HCT116 (cell line): ENCODE measurements around the gene BEX3. TPM values are rescaled to one million over a fixed set of nuclear protein-coding genes. Genes with fewer than 3 reads are reported as not detected.

Experiments used
- ATAC-seq: fragments of 200-7000 bp; cut with Tn5 transposase; 2 replicates; pipeline ENCODE4 v1.9.1; 2020; ENCODE audit warnings: mild to moderate bottlenecking, moderate library complexity
- BruUV-seq: library from RNA; stranded (reverse); fragments of 400-500 nt; replicated peaks from 2 replicates; lab custom pipeline; 2021; lab: Mats Ljungman, UMichigan
- CTCF ChIA-PET: fragments of 300-600 bp; sonication (Branson Sonifier 250); formaldehyde crosslinking; loops from one replicate; lab custom pipeline; 2021; ENCODE audit warnings: antibody characterized with exemption; lab: Charles Lee
- POLR2A ChIA-PET: fragments of 300-600, 350-600 bp; sonication (Branson Sonifier 250); formaldehyde crosslinking; loops from one replicate; lab custom pipeline; 2021; ENCODE audit warnings: antibody characterized with exemption; lab: Charles Lee
- RAD21 ChIA-PET, 2 experiments: fragments of 300-600 bp; sonication (Branson Sonifier 250); formaldehyde crosslinking; loops; one replicate each; lab custom pipeline; 2023; ENCODE audit warnings: low total read pairs in 2 of 2; ENCODE audit not compliant: uncharacterized antibody in 2 of 2, unreplicated experiment in 2 of 2, low non-redundant PET in 1 of 2; lab: Charles Lee
- DNase-seq: peaks from one replicate; pipeline ENCODE4 v3.0.0-alpha.2; 2010; ENCODE audit warnings: low read depth, low spot score
- H2AFZ ChIP-seq: fragments of 200-600 bp; shearing (Covaris generic), sonication (generic); 2 replicates; pipeline ENCODE4 v1.6.1; 2017; ENCODE audit warnings: low read depth, mixed run types, mixed read lengths, antibody characterized with exemption, low read length; ENCODE audit not compliant: poor library complexity, severe bottlenecking
- H3K27ac ChIP-seq: 2 replicates; pipeline ENCODE4 v1.5.1; 2012; ENCODE audit warnings: low read depth, low read length
- H3K27me3 ChIP-seq: fragments of 200-600 bp; sonication (generic); 2 replicates; pipeline ENCODE4 v1.6.1; 2016; ENCODE audit warnings: mixed run types, low read length, mixed read lengths; ENCODE audit not compliant: insufficient read depth
- H3K36me3 ChIP-seq, 2 experiments: fragments of 200-500 bp in 1 of 2; fragments of 200-600 bp in 1 of 2; sonication (Bioruptor generic) in 1 of 2; sonication (generic) in 1 of 2; 2 replicates each; pipeline versions ENCODE4 v1.5.1 to v1.6.1; 2014 to 2016; ENCODE audit warnings: low read length in 2 of 2, inconsistent platforms in 1 of 2, mixed read lengths in 1 of 2, mixed run types in 1 of 2; ENCODE audit not compliant: insufficient read depth in 2 of 2, control insufficient read depth in 1 of 2
- H3K4me1 ChIP-seq, 2 experiments: fragments of 200-600 bp in 1 of 2; sonication (generic) in 1 of 2; 2 replicates each; pipeline versions ENCODE4 v1.5.1 to v1.6.1; 2012 to 2017; ENCODE audit warnings: low read length in 2 of 2, inconsistent platforms in 1 of 2, mild to moderate bottlenecking in 1 of 2, mixed read lengths in 1 of 2, mixed run types in 1 of 2, moderate library complexity in 1 of 2; ENCODE audit not compliant: insufficient read depth in 2 of 2, control insufficient read depth in 1 of 2
- H3K4me2 ChIP-seq: fragments of 200-600 bp; sonication (generic); 2 replicates; pipeline ENCODE4 v1.6.1; 2017; ENCODE audit warnings: mixed run types, low read length, mixed read lengths
- H3K4me3 ChIP-seq, 2 experiments: fragments of 200-600 bp in 1 of 2; sonication (generic) in 1 of 2; replicated peaks in 1 of 2; 2 replicates each; pipeline ENCODE4 v1.5.1; 2011 to 2016; ENCODE audit warnings: low read length in 2 of 2, control low read depth in 1 of 2, low read depth in 1 of 2, mild to moderate bottlenecking in 1 of 2, mixed read lengths in 1 of 2, mixed run types in 1 of 2
- H3K79me2 ChIP-seq: fragments of 200-600 bp; sonication (generic); 2 replicates; pipeline ENCODE4 v1.6.1; 2017; ENCODE audit warnings: mild to moderate bottlenecking, mixed run types, low read length, moderate library complexity, mixed read lengths; ENCODE audit not compliant: insufficient read depth
- H3K9ac ChIP-seq: fragments of 200-600 bp; sonication (generic); 2 replicates; pipeline ENCODE4 v1.6.1; 2016; ENCODE audit warnings: low read length, mixed read lengths
- H3K9me2 ChIP-seq: fragments of 200-600 bp; sonication (generic), shearing (Covaris generic); 2 replicates; pipeline ENCODE4 v1.6.1; 2017; ENCODE audit warnings: mixed run types, mild to moderate bottlenecking, moderate library complexity; ENCODE audit not compliant: insufficient read depth
- H3K9me3 ChIP-seq, 2 experiments: fragments of 200-500 bp in 1 of 2; fragments of 200-600 bp in 1 of 2; sonication (Bioruptor generic) in 1 of 2; sonication (generic) in 1 of 2; 2 replicates each; pipeline ENCODE4 v1.6.1; 2014 to 2017; ENCODE audit warnings: low read length in 2 of 2, mixed read lengths in 2 of 2, inconsistent platforms in 1 of 2, low read depth in 1 of 2, mild to moderate bottlenecking in 1 of 2, mixed run types in 1 of 2, moderate library complexity in 1 of 2; ENCODE audit not compliant: control insufficient read depth in 1 of 2, insufficient read depth in 1 of 2
- H4K20me1 ChIP-seq: fragments of 200-600 bp; sonication (generic), shearing (Covaris generic); 2 replicates; pipeline ENCODE4 v1.6.1; 2017; ENCODE audit warnings: mixed run types, mild to moderate bottlenecking, moderate library complexity; ENCODE audit not compliant: insufficient read depth
- CEBPB ChIP-seq: IDR thresholded peaks from 2 replicates; pipeline ENCODE4 v1.6.1; 2012; ENCODE audit warnings: low read depth
- FOSL1 ChIP-seq: IDR thresholded peaks from 2 replicates; pipeline ENCODE4 v1.6.1; 2012; ENCODE audit warnings: low read depth
- POLR2A ChIP-seq: IDR thresholded peaks from 2 replicates; pipeline ENCODE4 v1.7.0; 2011; ENCODE audit warnings: borderline replicate concordance; ENCODE audit not compliant: insufficient read depth, insufficient read length; ENCODE audit errors: extremely low read depth
- POLR2AphosphoS5 ChIP-seq: IDR thresholded peaks from 2 replicates; pipeline ENCODE4 v1.6.1; 2011; ENCODE audit warnings: mild to moderate bottlenecking, low read depth, low read length, moderate library complexity
- RAD21 ChIP-seq: IDR thresholded peaks from 2 replicates; pipeline ENCODE4 v1.6.1; 2012; ENCODE audit warnings: low read depth, mild to moderate bottlenecking
- SIN3A ChIP-seq: IDR thresholded peaks from 2 replicates; pipeline ENCODE4 v1.6.1; 2012; ENCODE audit warnings: low read depth
- SRF ChIP-seq: IDR thresholded peaks from 2 replicates; pipeline ENCODE4 v1.6.1; 2012; ENCODE audit warnings: low read depth
- TCF7L2 ChIP-seq: IDR thresholded peaks from 2 replicates; pipeline ENCODE4 v1.7.0; 2011; ENCODE audit warnings: borderline replicate concordance, inconsistent platforms; ENCODE audit not compliant: insufficient read depth, insufficient read length; ENCODE audit errors: extremely low read depth
- YY1 ChIP-seq: IDR thresholded peaks from 2 replicates; pipeline ENCODE4 v1.6.1; 2011; ENCODE audit warnings: low read length, low read depth, moderate library complexity, mild to moderate bottlenecking; ENCODE audit not compliant: insufficient replicate concordance; ENCODE audit errors: extremely low read depth
- ZFX ChIP-seq: fragments of 450-650 bp; IDR thresholded peaks from 2 replicates; pipeline ENCODE4 v1.6.1; 2017
- ZNF274 ChIP-seq: fragments of 200-500 bp; sonication (Bioruptor generic); IDR thresholded peaks from 2 replicates; pipeline ENCODE4 v1.6.1; 2014; ENCODE audit warnings: mild to moderate bottlenecking, low read depth, low read length, inconsistent platforms
- intact Hi-C: fragments of 100-400 bp; cut with micrococcal nuclease; formaldehyde crosslinking; loops from 2 replicates; pipeline ENCODE4 v1.10.0; 2022
- total RNA-seq: library from RNA; stranded (reverse); gene quantifications from one replicate; pipeline ENCODE4 v1.2.1, GENCODE V29; 2021; ENCODE audit not compliant: unreplicated experiment
- TF ChIP-seq, protein P1 (sequence below): IDR thresholded peaks from 2 replicates; pipeline ENCODE4 v1.6.1; 2011; ENCODE audit warnings: mild to moderate bottlenecking, low read length, moderate library complexity; ENCODE audit not compliant: insufficient replicate concordance; ENCODE audit errors: extremely low read depth
- TF ChIP-seq, protein P2 (sequence below): IDR thresholded peaks from 2 replicates; pipeline ENCODE4 v1.6.1; 2012; ENCODE audit warnings: low read depth
- TF ChIP-seq, protein P3 (sequence below): IDR thresholded peaks from 2 replicates; pipeline ENCODE4 v1.6.1; 2012

BEX3 gene
- total RNA-seq, 1 experiment from 2014 or later = 86.2 TPM

DNA sequence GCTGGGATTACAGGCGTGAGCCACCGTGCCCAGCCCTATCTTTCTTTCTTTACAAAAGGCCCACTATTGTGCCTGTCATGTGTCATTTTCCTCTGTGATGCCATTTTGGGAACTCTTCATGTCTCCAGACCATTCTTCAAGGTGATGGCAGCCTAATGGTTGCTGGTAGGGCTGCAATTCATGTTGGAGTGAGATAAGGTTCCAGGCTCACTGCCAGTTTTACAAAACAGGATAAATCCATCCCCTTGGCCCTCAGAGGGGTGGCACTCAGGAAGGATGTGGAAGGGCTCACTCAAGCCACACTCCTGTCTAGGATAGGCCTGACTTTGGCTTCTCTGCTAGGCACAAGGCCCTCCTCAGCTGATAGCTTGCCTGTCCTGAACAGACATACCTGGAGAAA lies 16.2 kb upstream of the BEX3 start:
- peaks cover 7 to 17% of the 10 kb centered on the region in 2 experiments for H3K4me1 ChIP-seq
- no peaks in the 10 kb centered on the region for H4K20me1 ChIP-seq
- no peak for ATAC-seq
- ChIA-PET CTCF (no interaction called here), POLR2A (no interaction called here), RAD21 (no interaction called here)
- intact Hi-C loops = no loop called here
- no peak for DNase-seq
- H3K27ac ChIP-seq = no peak overlapping the region
- no peak overlapping the region for H3K4me2 ChIP-seq
- H3K79me2 ChIP-seq = 0 out of 2 replicates have a peak, but pooled peaks cover 9% of the 10 kb centered on the region
- H3K36me3 ChIP-seq = no peaks in the 10 kb centered on the region; a peak in 1 of 4 replicates
- no peak overlapping the region for H3K9ac ChIP-seq
- H3K9me3 ChIP-seq = no peaks in the 10 kb centered on the region
- no peak overlapping the region for H3K4me3 ChIP-seq
- no peaks in the 10 kb centered on the region for H3K27me3 ChIP-seq
- no peak overlapping the region for H2AFZ ChIP-seq
- no peaks in the 10 kb centered on the region for H3K9me2 ChIP-seq
- no TSS peak for BruUV-seq
- TF ChIP-seq RAD21 = no peak
- no peak for TF ChIP-seq CEBPB
- no peak for TF ChIP-seq SRF
- TF ChIP-seq SIN3A = no peak
- no peak for TF ChIP-seq YY1
- TF ChIP-seq, protein P1, sequence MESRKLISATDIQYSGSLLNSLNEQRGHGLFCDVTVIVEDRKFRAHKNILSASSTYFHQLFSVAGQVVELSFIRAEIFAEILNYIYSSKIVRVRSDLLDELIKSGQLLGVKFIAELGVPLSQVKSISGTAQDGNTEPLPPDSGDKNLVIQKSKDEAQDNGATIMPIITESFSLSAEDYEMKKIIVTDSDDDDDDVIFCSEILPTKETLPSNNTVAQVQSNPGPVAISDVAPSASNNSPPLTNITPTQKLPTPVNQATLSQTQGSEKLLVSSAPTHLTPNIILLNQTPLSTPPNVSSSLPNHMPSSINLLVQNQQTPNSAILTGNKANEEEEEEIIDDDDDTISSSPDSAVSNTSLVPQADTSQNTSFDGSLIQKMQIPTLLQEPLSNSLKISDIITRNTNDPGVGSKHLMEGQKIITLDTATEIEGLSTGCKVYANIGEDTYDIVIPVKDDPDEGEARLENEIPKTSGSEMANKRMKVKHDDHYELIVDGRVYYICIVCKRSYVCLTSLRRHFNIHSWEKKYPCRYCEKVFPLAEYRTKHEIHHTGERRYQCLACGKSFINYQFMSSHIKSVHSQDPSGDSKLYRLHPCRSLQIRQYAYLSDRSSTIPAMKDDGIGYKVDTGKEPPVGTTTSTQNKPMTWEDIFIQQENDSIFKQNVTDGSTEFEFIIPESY = no peak
- no peak for TF ChIP-seq POLR2AphosphoS5

DNA sequence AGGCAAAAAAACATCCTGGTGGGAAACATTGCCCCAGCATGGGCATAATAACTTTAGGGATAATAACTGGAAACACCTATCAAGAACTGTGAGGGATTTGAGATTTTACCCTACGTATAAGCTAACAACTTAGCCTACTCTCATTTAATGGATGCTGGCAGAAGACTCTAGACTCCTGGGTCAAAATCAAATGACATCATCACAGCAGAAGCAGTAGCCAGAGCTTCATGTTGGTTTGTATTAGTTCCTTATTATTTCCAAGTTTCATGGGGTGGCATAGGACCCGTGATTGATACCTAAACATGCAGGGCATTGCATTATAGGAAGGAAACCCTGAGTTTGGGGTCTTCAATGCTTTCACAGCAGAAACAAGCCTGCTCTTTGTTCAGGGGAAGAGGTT lies 15.4 kb upstream of the BEX3 start:
- BruUV-seq = no TSS peak
- POLR2A ChIA-PET = no interaction called here

More for the DNA sequence above, 15.4 kb upstream of the BEX3 start:
- ChIA-PET CTCF (no interaction called here), RAD21 (no interaction called here)
- ATAC-seq (no peak), DNase-seq (no peak)
- H2AFZ ChIP-seq = no peak overlapping the region
- H3K27me3 ChIP-seq = no peaks in the 10 kb centered on the region
- H3K36me3 ChIP-seq = no peaks in the 10 kb centered on the region; a peak in 1 of 4 replicates
- 0 out of 2 replicates have a peak, but pooled peaks cover 9% of the 10 kb centered on the region for H3K79me2 ChIP-seq
- no peak overlapping the region for H3K4me2 ChIP-seq
- no peak overlapping the region for H3K27ac ChIP-seq
- no peaks in the 10 kb centered on the region for H3K9me3 ChIP-seq
- H3K9me2 ChIP-seq = no peaks in the 10 kb centered on the region
- TF ChIP-seq POLR2A = no peak
- no peak for TF ChIP-seq TCF7L2
- TF ChIP-seq ZNF274 = no peak
- no peak for TF ChIP-seq CEBPB
- no peak for TF ChIP-seq FOSL1
- TF ChIP-seq ZFX = no peak
- TF ChIP-seq, protein P2, sequence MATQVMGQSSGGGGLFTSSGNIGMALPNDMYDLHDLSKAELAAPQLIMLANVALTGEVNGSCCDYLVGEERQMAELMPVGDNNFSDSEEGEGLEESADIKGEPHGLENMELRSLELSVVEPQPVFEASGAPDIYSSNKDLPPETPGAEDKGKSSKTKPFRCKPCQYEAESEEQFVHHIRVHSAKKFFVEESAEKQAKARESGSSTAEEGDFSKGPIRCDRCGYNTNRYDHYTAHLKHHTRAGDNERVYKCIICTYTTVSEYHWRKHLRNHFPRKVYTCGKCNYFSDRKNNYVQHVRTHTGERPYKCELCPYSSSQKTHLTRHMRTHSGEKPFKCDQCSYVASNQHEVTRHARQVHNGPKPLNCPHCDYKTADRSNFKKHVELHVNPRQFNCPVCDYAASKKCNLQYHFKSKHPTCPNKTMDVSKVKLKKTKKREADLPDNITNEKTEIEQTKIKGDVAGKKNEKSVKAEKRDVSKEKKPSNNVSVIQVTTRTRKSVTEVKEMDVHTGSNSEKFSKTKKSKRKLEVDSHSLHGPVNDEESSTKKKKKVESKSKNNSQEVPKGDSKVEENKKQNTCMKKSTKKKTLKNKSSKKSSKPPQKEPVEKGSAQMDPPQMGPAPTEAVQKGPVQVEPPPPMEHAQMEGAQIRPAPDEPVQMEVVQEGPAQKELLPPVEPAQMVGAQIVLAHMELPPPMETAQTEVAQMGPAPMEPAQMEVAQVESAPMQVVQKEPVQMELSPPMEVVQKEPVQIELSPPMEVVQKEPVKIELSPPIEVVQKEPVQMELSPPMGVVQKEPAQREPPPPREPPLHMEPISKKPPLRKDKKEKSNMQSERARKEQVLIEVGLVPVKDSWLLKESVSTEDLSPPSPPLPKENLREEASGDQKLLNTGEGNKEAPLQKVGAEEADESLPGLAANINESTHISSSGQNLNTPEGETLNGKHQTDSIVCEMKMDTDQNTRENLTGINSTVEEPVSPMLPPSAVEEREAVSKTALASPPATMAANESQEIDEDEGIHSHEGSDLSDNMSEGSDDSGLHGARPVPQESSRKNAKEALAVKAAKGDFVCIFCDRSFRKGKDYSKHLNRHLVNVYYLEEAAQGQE = no peak
- TF ChIP-seq, protein P3, sequence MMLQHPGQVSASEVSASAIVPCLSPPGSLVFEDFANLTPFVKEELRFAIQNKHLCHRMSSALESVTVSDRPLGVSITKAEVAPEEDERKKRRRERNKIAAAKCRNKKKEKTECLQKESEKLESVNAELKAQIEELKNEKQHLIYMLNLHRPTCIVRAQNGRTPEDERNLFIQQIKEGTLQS = no peak
- TF ChIP-seq YY1 = no peak
- no peak overlapping the region for H3K9ac ChIP-seq
- no peaks in the 10 kb centered on the region for H4K20me1 ChIP-seq
- H3K4me1 ChIP-seq = peaks cover 6 to 12% of the 10 kb centered on the region in 2 experiments
- intact Hi-C loops = no loop called here
- no peak overlapping the region for H3K4me3 ChIP-seq
